ENCODE measurements around the gene ACTL6B. TPM values are rescaled to one million over a fixed set of nuclear protein-coding genes. Genes with fewer than 3 reads are reported as not detected.

The ACTL6B gene
- total and polyA plus RNA-seq, 2 of the 8 experiments (the other 6 are each of a cell fraction or from before 2014, with no cell fraction given): 2.1 to 4.5 TPM

DNA sequence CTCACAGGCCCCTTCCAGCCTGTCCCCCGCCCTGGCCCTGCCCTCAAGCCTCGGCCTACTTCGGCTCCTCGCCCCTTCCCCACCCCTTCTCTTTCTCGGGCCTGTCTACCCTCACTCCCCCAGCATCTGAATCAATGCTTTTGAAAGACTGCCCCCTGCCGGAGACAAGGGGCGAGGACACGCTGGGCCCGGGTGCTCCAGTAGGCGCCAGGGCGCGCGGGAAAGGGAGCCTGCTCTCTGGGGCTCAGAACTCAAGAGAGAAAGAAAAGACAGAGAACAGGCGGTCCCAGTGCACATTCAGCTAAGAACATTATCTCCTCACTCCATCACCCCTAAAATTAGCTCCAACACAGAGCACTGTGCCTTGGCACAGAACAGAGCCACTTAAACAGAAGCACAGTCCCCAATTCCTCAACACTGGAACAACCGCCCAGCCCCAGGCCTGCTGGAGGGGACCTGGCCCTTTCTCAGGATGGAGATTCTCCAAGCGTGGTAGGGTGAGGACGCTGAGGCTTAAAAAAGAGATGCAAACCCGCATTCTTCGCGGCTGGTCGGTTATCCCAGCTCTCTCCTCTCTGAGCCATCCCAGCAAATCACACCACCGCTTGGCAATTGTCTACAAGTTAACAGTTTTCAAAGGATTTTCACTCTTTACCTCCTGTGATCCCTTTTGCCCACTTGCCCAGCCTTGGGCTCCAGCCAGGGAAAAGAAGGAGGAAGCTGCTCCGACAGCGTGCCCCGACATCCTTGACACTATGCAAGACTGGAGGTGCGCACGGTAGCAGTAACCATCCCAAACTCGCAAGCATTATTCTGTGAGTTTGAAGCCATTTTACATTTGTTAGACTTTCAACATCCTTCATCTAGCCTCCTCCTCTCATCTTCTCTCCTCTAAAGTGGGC, 35.7 kb upstream of the ACTL6B start:
- H3K4me1 ChIP-seq (replicated peaks in 1 of 4; ENCODE audit: control insufficient read depth in 3 of 4, insufficient read depth in 4 of 4, low read length in 3 of 4): peaks cover 6 to 20% (median 12%) of the 10 kb centered on the region in 4 experiments
- H3K36me3 ChIP-seq (ENCODE audit: control insufficient read depth in 2 of 4, insufficient read depth in 4 of 4, low read length in 3 of 4): peaks cover 6 to 26% (median 18%) of the 10 kb centered on the region in 4 experiments
- ChIA-PET CTCF (ENCODE audit: partially characterized antibody) (interaction anchor here (0.6 to 20.7 kb wide), 37 partner anchors 8 to 1018 kb away, joined by 3 to 254 read pairs (median 5); partner anchors contain the start of genes EPHB4, FBXO24, MOSPD3 and PCOLCE), POLR2A (ENCODE audit: partially characterized antibody) (interaction anchor here (0.6 to 14.3 kb wide), 18 partner anchors 13 to 262 kb away, joined by 3 to 257 read pairs (median 4); partner anchors contain the start of genes FBXO24, LRCH4, MEPCE and MOSPD3)
- H3K27ac ChIP-seq (ENCODE audit: low read depth, low read length): no peak overlapping the region
- H3K4me3 ChIP-seq (ENCODE audit: extremely low read depth in 1 of 4, insufficient read depth in 2 of 4, low read depth in 3 of 4, low read length in 4 of 4): peak overlapping the region; percentile 82 to 95 (median 90)
- H3K23ac ChIP-seq (ENCODE audit: insufficient read length): no peak overlapping the region
- peaks cover 19 to 60% of the 10 kb centered on the region in 2 experiments for H3K79me2 ChIP-seq (ENCODE audit: control insufficient read depth in 1 of 2, insufficient read depth in 2 of 2, low read length in 2 of 2)
- no peaks in the 10 kb centered on the region for H3K27me3 ChIP-seq (replicated peaks in 1 of 4; ENCODE audit: control insufficient read depth in 3 of 4, extremely low read depth in 1 of 4, insufficient read depth in 3 of 4, low read length in 3 of 4)
- H2BK120ac ChIP-seq (replicated peaks; ENCODE audit: low read depth, low read length): no peak overlapping the region
- FAIRE-seq (peak; percentile 42), DNase-seq (ENCODE audit: low read depth in 1 of 2, low spot score in 2 of 2) (peak; percentile 54 to 96)
- peak overlapping the region; percentile 60; the same call in 1 of the 2 replicates for H2BK12ac ChIP-seq (ENCODE audit: low read depth, low read length)
- 28% methylated on average over 21 of the region's 28 CpGs; no CpG with 5 or more reads in 1 of the 2 experiments for WGBS, 2 experiments (ENCODE audit: extremely low coverage in 1 of 2, insufficient coverage in 1 of 2, insufficient read length in 1 of 2, insufficient replicate concordance in 2 of 2, low coverage in 1 of 2, low lambda C conversion rate in 2 of 2, missing lambda C conversion rate in 1 of 2)
- peaks cover 15% of the 10 kb centered on the region for H3K23me2 ChIP-seq (ENCODE audit: low read depth, low read length)
- peak overlapping the region; percentile 41 to 86 (median 66); a peak in 6 of 7 replicates for H3K9ac ChIP-seq (replicated peaks in 1 of 4; ENCODE audit: extremely low read depth in 1 of 4, low read depth in 3 of 4, low read length in 3 of 4)
- no peak overlapping the region for H2BK20ac ChIP-seq (ENCODE audit: low read length)
- no peak overlapping the region for H3K18ac ChIP-seq (ENCODE audit: extremely low read depth, low read length)
- peaks cover 14% of the 10 kb centered on the region for H3K79me1 ChIP-seq (ENCODE audit: low read depth, low read length)
- 0 out of 2 replicates have a peak overlapping the region, but pooled peaks have one; percentile 66 for H2BK5ac ChIP-seq (ENCODE audit: low read depth, low read length)
- H4K91ac ChIP-seq (replicated peaks; ENCODE audit: insufficient read length, low read length): no peak overlapping the region
- no peak overlapping the region for H3K14ac ChIP-seq (ENCODE audit: insufficient read length)
- H2AFZ ChIP-seq (ENCODE audit: low read length): no peak overlapping the region
- H3K56ac ChIP-seq (replicated peaks; ENCODE audit: insufficient read length, low read depth, low read length): peak overlapping the region; percentile 3
- H2BK15ac ChIP-seq (ENCODE audit: low read length): no peak overlapping the region; the same call in 1 of the 2 replicates
- H3K4ac ChIP-seq (replicated peaks; ENCODE audit: insufficient read length, low read depth, low read length): peak overlapping the region; percentile 91
- peak overlapping the region; percentile 20; the same call in 1 of the 2 replicates for H2AK5ac ChIP-seq (ENCODE audit: low read depth, low read length)
- H4K5ac ChIP-seq (ENCODE audit: insufficient read length, low read depth, low read length): peak overlapping the region; percentile 11
- peak overlapping the region; percentile 83 to 88 for H3K4me2 ChIP-seq (ENCODE audit: insufficient read depth in 1 of 2, low read depth in 2 of 2, low read length in 2 of 2)
- no peaks in the 10 kb centered on the region for H3K9me3 ChIP-seq (ENCODE audit: insufficient read depth in 2 of 2, low read depth in 1 of 2, low read length in 1 of 2)
- no peak overlapping the region for H4K8ac ChIP-seq (ENCODE audit: extremely low read depth, insufficient read depth, low read length)
- H4K20me1 ChIP-seq (replicated peaks in 1 of 2; ENCODE audit: control insufficient read depth in 1 of 2, insufficient read depth in 2 of 2, low read length in 2 of 2): peaks cover 29 to 43% of the 10 kb centered on the region in 2 experiments
- TF ChIP-seq SP4 (IDR thresholded peaks at IDR 0.05; ENCODE audit: low read length): 0 out of 2 replicates have a peak, but pooled peaks have one; percentile 50
- TF ChIP-seq NANOG (IDR thresholded peaks at IDR 0.05; ENCODE audit: insufficient read depth, low read depth, low read length, poor library complexity, severe bottlenecking): no peak
- peak; percentile 69 for TF ChIP-seq TAF1 (IDR thresholded peaks at IDR 0.05; ENCODE audit: low read depth, low read length)
- TF ChIP-seq MAFK (IDR thresholded peaks at IDR 0.05; ENCODE audit: low read depth, low read length): no peak
- 0 out of 2 replicates have a peak, but pooled peaks have one; percentile 50 for TF ChIP-seq GABPA (IDR thresholded peaks at IDR 0.05; ENCODE audit: borderline replicate concordance, insufficient read depth, low read length)
- TF ChIP-seq, protein P1, sequence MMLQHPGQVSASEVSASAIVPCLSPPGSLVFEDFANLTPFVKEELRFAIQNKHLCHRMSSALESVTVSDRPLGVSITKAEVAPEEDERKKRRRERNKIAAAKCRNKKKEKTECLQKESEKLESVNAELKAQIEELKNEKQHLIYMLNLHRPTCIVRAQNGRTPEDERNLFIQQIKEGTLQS (IDR thresholded peaks at IDR 0.05; ENCODE audit: insufficient read depth, low read depth, low read length): no peak
- TF ChIP-seq E2F6 (IDR thresholded peaks at IDR 0.05): peak; percentile 71
- no peak for TF ChIP-seq HDAC6 (IDR thresholded peaks at IDR 0.05; ENCODE audit: low read depth, low read length)

Data from H1 (cell line).